ENCODE measurements around the gene ATP1A1.

DNA sequence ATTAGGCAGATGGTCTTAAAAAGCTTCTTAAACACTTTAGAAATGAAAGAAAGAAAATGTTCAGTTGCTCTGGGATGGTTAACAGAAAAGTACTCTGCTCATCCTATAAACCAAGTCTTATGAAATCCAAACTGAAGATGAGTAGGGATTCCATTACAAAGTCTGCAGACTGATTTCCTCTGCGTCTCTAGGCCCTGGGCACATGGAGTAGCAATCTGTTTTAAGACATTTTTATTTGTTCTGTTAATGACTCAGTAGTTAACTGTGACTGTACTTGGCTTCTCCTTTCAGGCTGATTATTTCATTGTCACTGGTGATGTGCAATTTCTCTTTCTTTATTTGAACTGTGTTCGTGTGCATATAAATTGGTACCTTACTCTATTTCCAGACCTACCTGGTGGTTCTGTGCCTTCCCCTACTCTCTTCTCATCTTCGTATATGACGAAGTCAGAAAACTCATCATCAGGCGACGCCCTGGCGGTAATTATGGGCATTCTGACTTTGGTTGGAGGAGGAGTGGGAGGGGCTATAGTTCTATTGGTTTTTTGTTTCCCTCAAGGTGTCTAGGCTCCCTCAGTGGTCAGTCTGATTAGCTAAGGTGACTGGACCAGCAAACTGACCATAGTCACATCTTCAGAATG lies 30.6 kb downstream of the ATP1A1 start:
- TF ChIP-seq, protein P1, sequence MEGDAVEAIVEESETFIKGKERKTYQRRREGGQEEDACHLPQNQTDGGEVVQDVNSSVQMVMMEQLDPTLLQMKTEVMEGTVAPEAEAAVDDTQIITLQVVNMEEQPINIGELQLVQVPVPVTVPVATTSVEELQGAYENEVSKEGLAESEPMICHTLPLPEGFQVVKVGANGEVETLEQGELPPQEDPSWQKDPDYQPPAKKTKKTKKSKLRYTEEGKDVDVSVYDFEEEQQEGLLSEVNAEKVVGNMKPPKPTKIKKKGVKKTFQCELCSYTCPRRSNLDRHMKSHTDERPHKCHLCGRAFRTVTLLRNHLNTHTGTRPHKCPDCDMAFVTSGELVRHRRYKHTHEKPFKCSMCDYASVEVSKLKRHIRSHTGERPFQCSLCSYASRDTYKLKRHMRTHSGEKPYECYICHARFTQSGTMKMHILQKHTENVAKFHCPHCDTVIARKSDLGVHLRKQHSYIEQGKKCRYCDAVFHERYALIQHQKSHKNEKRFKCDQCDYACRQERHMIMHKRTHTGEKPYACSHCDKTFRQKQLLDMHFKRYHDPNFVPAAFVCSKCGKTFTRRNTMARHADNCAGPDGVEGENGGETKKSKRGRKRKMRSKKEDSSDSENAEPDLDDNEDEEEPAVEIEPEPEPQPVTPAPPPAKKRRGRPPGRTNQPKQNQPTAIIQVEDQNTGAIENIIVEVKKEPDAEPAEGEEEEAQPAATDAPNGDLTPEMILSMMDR (IDR thresholded peaks at IDR 0.05) = no peak
- no peak for TF ChIP-seq POLR2A (IDR thresholded peaks at IDR 0.05)
- TF ChIP-seq POLR2AphosphoS5 (IDR thresholded peaks at IDR 0.05; ENCODE audit: insufficient read depth in 1 of 2, low read depth in 1 of 2) = no peak

All from vagina (tissue), 2 donors.